Activated CD4-positive, CD25-positive, alpha-beta regulatory T cell treated with anti-CD3 and anti-CD28 coated beads, Interleukin-2, amount 50 U/mL, for 72 hours (primary cell): ENCODE data around the gene GAP43.

Experiments
- DNase-seq: peaks from one replicate; pipeline ENCODE4 v3.0.0; 2021

Gene GAP43

GRCh38 chr3:115627180-115628074, 4.1 kb downstream of the GAP43 start:
- DNase-seq = no peak

GRCh38 chr3:115628075-115628412, 4.7 kb downstream of the GAP43 start:
- no peak for DNase-seq

GRCh38 chr3:115630850-115631249, 7.5 kb downstream of the GAP43 start:
- DNase-seq = no peak

- DNase-seq = no peak
These were observed 8.7 kb downstream of the GAP43 start for GRCh38 chr3:115632026-115632425.

- no peak for DNase-seq
These were observed 10.2 kb downstream of the GAP43 start for GRCh38 chr3:115633467-115633866.

DNA sequence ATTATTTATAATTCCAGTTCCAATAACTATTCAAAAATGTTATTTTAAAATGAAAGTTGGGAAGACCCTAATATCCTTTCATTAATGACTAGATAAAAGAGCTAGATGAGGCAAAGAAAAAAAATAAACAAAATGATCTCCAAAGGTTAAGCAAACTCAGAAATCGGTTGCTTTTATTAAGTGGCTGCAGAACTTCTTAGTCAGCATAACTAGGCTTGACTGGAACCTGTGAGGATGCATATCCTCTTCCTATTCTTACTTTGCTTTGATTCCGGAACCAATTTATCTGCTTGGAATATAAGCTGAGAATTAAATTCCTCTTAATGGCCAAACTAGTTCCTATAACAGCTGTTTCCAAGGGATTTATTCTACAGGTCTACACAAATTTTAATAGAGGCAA, 10.7 kb downstream of the GAP43 start:
- no peak for DNase-seq

DNA sequence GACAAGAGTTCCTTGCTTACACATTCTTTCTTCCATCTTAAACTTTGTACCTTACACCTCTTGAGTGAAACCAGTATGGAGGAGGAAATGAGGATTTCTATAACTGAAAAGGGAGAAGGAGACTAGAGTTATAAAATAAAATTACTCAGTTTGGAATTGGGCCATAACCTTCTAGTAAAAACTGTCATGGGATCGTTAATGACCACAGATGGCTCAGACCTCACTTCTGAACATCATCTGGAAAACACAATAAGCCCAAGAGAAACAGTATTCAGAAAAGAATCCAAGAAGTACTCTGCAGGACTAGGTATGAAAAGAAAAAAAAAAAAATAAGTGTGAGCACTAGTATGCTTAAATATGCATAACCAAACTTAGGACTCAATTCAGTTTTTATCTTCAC, 12.1 kb downstream of the GAP43 start:
- no peak for DNase-seq

DNA sequence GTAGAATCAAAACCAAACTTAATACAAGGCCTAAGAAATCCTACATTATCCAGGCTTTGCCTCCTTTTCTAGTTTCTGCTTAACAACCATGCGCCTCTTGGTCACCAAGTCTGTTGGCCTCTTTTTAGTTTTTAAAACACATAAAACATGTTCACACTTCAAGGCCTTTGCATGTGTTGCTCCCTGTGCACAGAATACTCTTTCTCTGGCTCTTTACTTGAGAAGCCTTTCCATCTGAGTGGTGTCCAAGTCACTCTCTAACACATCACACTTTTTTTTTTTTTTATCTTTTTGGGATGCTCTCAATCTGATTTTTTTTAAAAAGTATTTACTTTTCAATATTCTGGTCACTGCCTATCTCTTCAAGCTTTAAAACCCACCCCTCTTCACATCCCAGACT, 14.9 kb downstream of the GAP43 start:
- no peak for DNase-seq

GRCh38 chr3:115638991-115639390, 15.7 kb downstream of the GAP43 start:
- DNase-seq = no peak

DNA sequence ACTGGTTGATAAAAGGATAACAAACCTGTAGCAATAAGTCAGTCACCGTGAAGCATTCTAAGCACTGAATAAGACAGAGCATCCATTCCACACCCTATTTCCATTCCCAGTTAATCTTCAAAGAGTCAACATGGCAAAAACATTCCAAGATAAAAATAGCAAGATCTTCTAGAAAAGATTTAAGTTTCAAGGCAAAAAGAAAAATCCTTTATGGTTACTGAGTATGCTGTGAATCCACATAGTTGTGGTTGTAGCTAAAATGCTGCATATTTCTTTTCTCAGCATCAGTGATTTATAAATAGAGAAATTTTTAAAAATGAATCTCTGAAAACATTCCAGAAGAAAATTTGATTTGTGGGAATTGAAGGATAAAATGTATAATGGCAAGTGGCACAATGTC, 21.1 kb downstream of the GAP43 start:
- DNase-seq = no peak

GRCh38 chr3:115646027-115646690, 22.8 kb downstream of the GAP43 start:
- DNase-seq = no peak

DNA sequence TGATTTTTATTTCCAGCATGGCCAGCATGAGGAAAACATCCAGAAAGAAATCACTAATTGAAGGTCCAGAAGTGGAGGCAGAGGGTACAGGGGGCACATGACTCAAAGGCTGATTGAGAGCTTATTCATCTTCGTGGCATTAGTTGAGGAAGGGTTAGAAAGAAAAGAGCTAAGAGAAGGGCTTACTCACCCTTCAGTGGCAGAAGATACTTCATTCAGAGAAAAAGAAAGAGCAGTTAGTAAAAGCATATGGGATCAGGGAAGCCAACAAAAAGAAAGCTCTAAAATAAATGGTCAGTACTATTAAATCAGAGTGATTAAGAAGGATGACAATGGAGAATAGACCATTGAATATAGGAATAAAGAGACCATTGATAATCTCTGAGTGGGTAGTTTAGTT, 25.2 kb downstream of the GAP43 start:
- DNase-seq = no peak

DNA sequence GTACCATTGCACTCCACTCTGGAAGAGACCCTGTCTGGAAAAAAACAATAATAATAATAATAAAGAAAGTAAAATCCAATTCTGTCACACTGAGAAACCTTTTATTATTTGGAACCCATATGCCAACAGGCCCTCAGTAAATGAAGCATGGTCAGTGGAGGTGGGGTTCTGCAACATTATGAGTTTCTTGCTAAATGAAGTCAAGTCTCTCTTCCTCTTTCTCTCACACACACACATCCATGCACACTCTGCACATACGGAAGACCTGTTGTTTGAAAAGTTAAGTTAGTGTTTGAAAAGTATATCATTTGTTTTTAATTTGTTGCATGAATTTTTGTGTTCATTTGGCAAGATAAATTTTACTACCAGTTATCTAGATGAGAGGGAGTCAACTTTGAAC, 27.8 kb downstream of the GAP43 start:
- DNase-seq = no peak

- no peak for DNase-seq
These were observed 28.3 kb downstream of the GAP43 start for GRCh38 chr3:115651599-115651998.

DNA sequence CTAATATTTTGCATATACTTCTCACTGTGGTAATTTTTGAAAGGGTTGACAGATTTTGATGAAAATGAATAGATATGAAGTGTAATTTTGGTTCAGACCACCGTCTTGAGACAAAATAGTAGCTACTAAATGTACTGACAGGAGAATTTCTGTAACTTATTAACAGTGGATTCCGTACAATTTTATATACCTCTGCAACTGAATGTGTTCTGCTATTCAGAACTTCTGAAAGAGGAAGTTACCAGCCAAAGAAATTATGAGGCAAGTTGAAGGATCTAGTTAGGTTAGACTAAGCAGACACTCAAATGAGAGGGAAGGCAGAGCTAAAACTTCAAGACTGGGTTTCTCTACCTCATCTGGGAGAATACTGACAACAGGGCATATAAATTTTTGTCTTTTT, 29.4 kb downstream of the GAP43 start:
- DNase-seq = no peak

DNA sequence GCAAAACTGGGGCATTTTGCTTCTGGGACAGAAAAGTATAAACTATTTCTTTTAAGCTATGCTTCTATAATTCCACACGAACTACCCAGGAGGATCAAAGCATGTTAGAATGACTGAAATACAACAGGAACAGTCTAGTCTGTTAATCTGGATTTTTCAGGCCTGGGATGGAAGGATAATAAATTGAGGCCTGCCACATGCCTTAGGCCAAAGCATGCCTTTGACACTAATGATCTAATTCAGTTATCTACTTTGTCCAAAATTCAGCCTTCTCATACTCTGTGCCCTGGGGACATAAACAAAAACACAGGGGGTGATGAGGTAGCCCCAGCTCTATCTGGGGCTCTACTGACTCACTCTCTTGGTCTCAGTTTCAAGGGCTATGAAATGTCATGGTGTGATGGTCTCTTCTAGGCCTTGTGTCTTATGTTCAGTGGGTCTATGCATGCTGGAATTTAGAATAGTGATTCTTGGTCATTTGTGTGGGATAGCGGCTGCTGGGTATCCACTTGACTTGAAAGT, 32.5 kb downstream of the GAP43 start:
- DNase-seq = no peak

DNA sequence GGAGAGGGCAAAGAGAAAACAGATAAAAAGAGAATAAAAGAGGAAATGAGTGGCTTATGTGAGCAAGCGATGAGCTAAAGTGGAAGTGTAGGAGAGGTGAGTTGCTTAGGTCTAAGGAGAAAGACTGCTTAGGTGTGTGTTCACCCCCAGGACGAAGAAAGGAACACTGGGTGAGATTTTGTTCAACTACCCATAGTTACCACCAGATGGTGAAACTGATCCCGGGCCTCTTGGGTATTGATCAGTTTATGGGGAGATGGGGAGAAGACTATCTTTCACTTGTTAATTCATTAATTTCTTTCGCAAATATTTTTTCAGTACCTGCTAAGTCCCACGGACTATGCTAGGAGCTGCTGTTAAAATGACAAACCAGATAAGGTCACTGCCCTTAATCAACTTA, 33.9 kb downstream of the GAP43 start:
- no peak for DNase-seq

DNA sequence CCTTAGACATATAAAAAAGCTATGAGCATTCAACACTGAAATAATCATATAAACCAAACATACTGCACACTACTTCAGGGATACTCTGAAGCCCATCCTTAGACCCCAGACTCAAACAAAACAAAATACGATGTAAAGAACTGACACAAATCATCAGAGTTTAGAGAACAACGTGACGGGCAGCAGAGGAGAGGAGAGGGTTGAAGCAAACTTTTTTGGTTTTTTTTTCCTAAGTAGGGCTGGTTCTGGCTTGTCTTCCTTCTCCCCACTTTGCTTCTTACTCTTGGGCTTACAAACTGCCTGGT, 34.7 kb downstream of the GAP43 start:
- no peak for DNase-seq

GRCh38 chr3:115658337-115659181, 35.2 kb downstream of the GAP43 start:
- DNase-seq = peak; percentile 65

DNA sequence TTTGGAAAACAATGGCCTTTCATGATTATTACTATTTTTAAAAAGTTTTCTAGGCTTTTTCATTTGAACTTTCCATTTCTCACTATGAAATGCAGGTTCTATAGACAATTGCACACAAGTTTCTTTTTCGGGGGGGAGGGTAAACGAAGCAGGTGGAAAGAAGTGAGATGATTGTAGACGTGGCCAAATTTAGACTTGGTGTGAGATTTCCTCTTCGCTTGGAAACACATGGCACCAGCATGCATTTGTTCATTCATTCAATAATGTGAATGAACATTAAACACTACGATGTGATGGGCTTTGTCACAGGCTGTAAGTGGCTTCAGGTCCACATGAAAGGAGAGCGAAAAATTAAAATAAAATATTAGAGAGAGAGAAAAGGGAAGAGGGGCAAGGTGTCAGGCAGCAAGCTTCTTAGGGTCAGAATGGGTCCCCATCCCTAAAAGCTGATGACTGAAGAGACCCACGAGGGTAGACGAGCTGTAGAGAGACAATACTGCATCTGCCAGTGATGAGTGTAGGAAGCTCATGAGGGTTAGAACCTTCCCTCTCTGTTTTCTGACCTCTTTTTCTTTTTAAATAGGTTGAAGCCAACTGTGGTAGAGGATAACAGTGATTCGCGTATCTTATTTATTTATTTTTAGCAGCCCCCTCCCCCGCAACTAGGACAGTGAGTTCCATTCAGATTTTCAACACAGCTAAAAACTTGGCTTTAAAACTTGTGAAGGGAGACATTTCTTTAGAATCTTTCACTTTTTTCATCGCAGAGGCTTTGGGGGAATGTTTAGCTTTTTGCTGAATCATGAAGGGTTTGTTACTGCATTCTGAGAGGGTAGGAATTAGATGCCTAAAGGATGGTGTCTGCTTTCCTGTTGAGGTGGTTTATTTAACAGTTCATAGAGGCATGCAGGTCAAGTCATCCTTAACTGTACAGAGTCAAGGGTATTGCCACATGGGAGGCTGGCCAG, 36.2 kb downstream of the GAP43 start:
- no peak for DNase-seq

GRCh38 chr3:115660646-115661337, 37.5 kb downstream of the GAP43 start:
- DNase-seq = no peak

DNA sequence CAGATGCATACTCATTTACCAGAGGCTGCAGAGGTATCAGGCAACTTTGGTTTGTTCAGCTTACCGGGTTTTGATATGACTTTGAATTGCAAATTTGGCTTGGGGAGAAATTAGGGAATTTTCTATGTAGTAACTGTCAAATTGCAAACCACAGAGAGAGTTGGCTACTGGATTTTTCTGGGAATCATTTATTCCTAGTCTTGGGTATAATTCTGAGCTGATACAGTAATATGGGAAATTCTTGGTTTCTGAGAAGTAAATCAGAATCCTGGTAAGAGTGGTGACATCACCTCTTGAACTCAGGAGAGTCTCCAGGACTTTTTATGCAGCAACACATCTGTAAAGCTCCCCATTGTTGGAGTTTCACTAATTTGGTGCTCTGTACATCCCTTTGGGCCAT, 39.0 kb downstream of the GAP43 start:
- DNase-seq = no peak
